Trophoblast cell (in vitro differentiated cells and primary cell): ENCODE results near the gene CSTA.

ENCODE experiments used
- DNase-seq, 2 donors: peaks; one replicate each; pipeline ENCODE4 v3.0.0-alpha.2; 2016
- H2AFZ ChIP-seq: 2 replicates; pipeline ENCODE4 v1.6.1; 2013; ENCODE audit warnings: low read length, moderate library complexity, mild to moderate bottlenecking; ENCODE audit not compliant: insufficient read depth, poor library complexity
- H2AK5ac ChIP-seq: 2 replicates; pipeline ENCODE4 v1.6.1; 2013; ENCODE audit warnings: mild to moderate bottlenecking, low read length
- H2BK120ac ChIP-seq: 2 replicates; pipeline ENCODE4 v1.6.1; 2013; ENCODE audit warnings: low read length, mild to moderate bottlenecking, moderate library complexity; ENCODE audit not compliant: insufficient read depth, poor library complexity
- H2BK12ac ChIP-seq: 2 replicates; pipeline ENCODE4 v1.6.1; 2013; ENCODE audit warnings: mild to moderate bottlenecking, low read length, moderate library complexity
- H2BK5ac ChIP-seq: 2 replicates; pipeline ENCODE4 v1.6.1; 2013; ENCODE audit warnings: low read length, low read depth, moderate library complexity, mild to moderate bottlenecking; ENCODE audit not compliant: poor library complexity
- H3K14ac ChIP-seq: 2 replicates; pipeline ENCODE4 v1.6.1; 2013; ENCODE audit warnings: mild to moderate bottlenecking, low read length
- H3K18ac ChIP-seq: 2 replicates; pipeline ENCODE4 v1.6.1; 2013; ENCODE audit warnings: mild to moderate bottlenecking, low read length
- H3K23ac ChIP-seq: 2 replicates; pipeline ENCODE4 v1.6.1; 2013; ENCODE audit warnings: low read length
- H3K27ac ChIP-seq: 2 replicates; pipeline ENCODE4 v1.5.1; 2013; ENCODE audit warnings: low read depth, mild to moderate bottlenecking, inconsistent platforms, low read length, moderate library complexity
- H3K27me3 ChIP-seq: 2 replicates; pipeline ENCODE4 v1.6.1; 2013; ENCODE audit warnings: inconsistent platforms, mild to moderate bottlenecking, low read length, moderate library complexity; ENCODE audit not compliant: insufficient read depth
- H3K36me3 ChIP-seq, 2 experiments: 1 replicate in 1 of 2; 2 replicates in 1 of 2; pipeline ENCODE4 v1.6.1; 2013; ENCODE audit warnings: low read length in 2 of 2, mild to moderate bottlenecking in 2 of 2, moderate library complexity in 1 of 2; ENCODE audit not compliant: insufficient read depth in 2 of 2, control insufficient read depth in 1 of 2
- H3K4ac ChIP-seq: 2 replicates; pipeline ENCODE4 v1.6.1; 2013; ENCODE audit warnings: low read depth, mild to moderate bottlenecking, low read length, moderate library complexity
- H3K4me1 ChIP-seq, 2 experiments: 1 replicate in 1 of 2; 2 replicates in 1 of 2; pipeline ENCODE4 v1.6.1; 2013; ENCODE audit warnings: low read length in 2 of 2, mild to moderate bottlenecking in 2 of 2, moderate library complexity in 1 of 2; ENCODE audit not compliant: insufficient read depth in 2 of 2, control insufficient read depth in 1 of 2
- H3K4me2 ChIP-seq: 2 replicates; pipeline ENCODE4 v1.6.1; 2013; ENCODE audit warnings: inconsistent platforms, mild to moderate bottlenecking, low read length, moderate library complexity
- H3K4me3 ChIP-seq: 2 replicates; pipeline ENCODE4 v1.5.1; 2013; ENCODE audit warnings: mild to moderate bottlenecking, low read depth, low read length, inconsistent platforms
- H3K79me1 ChIP-seq: one replicate; pipeline ENCODE4 v1.6.1; 2013; ENCODE audit warnings: low read length
- H3K79me2 ChIP-seq: 2 replicates; pipeline ENCODE4 v1.6.1; 2013; ENCODE audit warnings: low read length, mild to moderate bottlenecking; ENCODE audit not compliant: control insufficient read depth, insufficient read depth, poor library complexity
- H3K9ac ChIP-seq: 2 replicates; pipeline ENCODE4 v1.6.1; 2013; ENCODE audit warnings: mild to moderate bottlenecking, low read length
- H3K9me3 ChIP-seq: 2 replicates; pipeline ENCODE4 v1.6.1; 2013; ENCODE audit warnings: low read depth, mild to moderate bottlenecking, control low read depth, inconsistent platforms, low read length; ENCODE audit not compliant: insufficient read depth
- H4K12ac ChIP-seq: 2 replicates; pipeline ENCODE4 v1.6.1; 2013; ENCODE audit warnings: low read depth, mild to moderate bottlenecking, low read length, moderate library complexity
- H4K8ac ChIP-seq: 2 replicates; pipeline ENCODE4 v1.6.1; 2013; ENCODE audit warnings: low read depth, mild to moderate bottlenecking, low read length, moderate library complexity
- H4K91ac ChIP-seq: one replicate; pipeline ENCODE4 v1.6.1; 2013; ENCODE audit warnings: low read depth, mild to moderate bottlenecking, low read length, moderate library complexity
- WGBS: extraction: QIAGEN DNeasy Blood & Tissue Kit; methylation state at CpG from one replicate; pipeline ENCODE4 v1.1.7; 2013; ENCODE audit warnings: missing lambda C conversion rate; ENCODE audit not compliant: insufficient read length, insufficient coverage; ENCODE audit errors: extremely low coverage; 5-methylcytosine and 5-hydroxymethylcytosine counted together

CSTA gene

GRCh38 chr3:122332551-122332950 lies 7.5 kb downstream of the CSTA start:
- Histone ChIP-seq H3K9me3 (no peaks in the 10 kb centered on the region), H3K79me1 (no peaks in the 10 kb centered on the region), H3K79me2 (no peaks in the 10 kb centered on the region), H3K27me3 (peaks cover 2% of the 10 kb centered on the region), H2AK5ac (no peak overlapping the region), H3K18ac (no peak overlapping the region), H4K8ac (no peak overlapping the region), H4K91ac (no peak overlapping the region), H2BK120ac (no peak overlapping the region), H2BK12ac (no peak overlapping the region), H3K4me1 (no peaks in the 10 kb centered on the region), H3K36me3 (no peaks in the 10 kb centered on the region), H3K9ac (no peak overlapping the region), H3K4me2 (no peak overlapping the region), H3K14ac (no peak overlapping the region), H3K4ac (no peak overlapping the region), H3K27ac (no peak overlapping the region), H4K12ac (no peak overlapping the region), H3K4me3 (no peak overlapping the region), H2BK5ac (no peak overlapping the region), H2AFZ (no peak overlapping the region), H3K23ac (no peak overlapping the region)
- no peak for DNase-seq
- WGBS, result no CpG with 5 or more reads among the region's 8 CpGs

DNA sequence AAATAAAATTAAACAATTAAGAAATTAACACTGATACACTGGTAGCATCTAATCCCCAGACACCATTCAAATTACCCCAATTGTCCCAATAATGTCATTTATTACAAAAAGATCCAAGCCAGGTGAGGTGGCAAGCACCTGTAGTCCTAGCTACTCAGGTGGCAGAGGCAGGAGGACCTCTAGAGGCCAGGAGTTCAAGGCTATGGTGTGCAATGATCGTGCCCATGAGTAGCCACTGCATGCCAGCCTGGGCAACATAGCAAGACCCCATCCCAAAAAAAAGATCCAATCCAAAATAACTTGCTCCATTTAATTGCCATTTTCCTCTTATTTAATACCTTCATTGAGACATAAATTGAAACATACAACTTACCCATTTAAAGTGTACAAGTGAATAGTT lies 17.8 kb downstream of the CSTA start:
- Histone ChIP-seq H2BK12ac (no peak overlapping the region), H4K8ac (no peak overlapping the region), H3K27ac (no peak overlapping the region), H2AFZ (no peak overlapping the region), H3K23ac (no peak overlapping the region), H4K91ac (no peak overlapping the region), H3K18ac (no peak overlapping the region), H3K9me3 (no peaks in the 10 kb centered on the region), H3K4ac (no peak overlapping the region), H3K4me3 (no peak overlapping the region), H3K27me3 (no peaks in the 10 kb centered on the region), H2BK5ac (no peak overlapping the region), H4K12ac (no peak overlapping the region), H3K79me2 (no peaks in the 10 kb centered on the region), H3K79me1 (no peaks in the 10 kb centered on the region), H3K9ac (no peak overlapping the region), H3K4me2 (no peak overlapping the region), H2AK5ac (no peak overlapping the region), H3K36me3 (no peaks in the 10 kb centered on the region), H2BK120ac (no peak overlapping the region), H3K4me1 (no peaks in the 10 kb centered on the region), H3K14ac (no peak overlapping the region)
- no peak for DNase-seq
- WGBS, result no CpG with 5 or more reads among the region's 1 CpG

DNA sequence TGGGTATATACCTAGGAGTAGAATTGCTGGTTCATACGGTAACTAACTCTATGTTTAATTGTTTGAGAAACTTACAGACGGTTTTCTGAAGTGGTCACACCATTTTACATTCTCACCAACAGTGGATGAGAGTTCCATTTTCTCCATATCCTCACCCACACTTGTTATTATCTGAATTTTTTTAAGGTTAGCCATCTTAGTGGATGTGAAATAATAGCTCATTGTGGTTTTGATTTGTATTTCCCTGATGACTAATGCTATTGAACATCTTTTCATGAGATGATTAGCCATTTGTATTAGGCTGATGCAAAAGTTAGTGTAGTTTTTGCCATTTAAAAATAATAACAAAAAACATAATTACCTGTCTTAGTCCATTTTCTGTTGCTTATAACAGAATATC lies 18.6 kb downstream of the CSTA start:
- WGBS, result no CpG with 5 or more reads among the region's 2 CpGs
- no peaks in the 10 kb centered on the region for H3K4me1 ChIP-seq
- no peak overlapping the region for H3K4ac ChIP-seq
- no peak overlapping the region for H2BK5ac ChIP-seq
- no peak overlapping the region for H3K27ac ChIP-seq
- no peak overlapping the region for H2BK120ac ChIP-seq
- no peak overlapping the region for H2BK12ac ChIP-seq
- H4K8ac ChIP-seq, result no peak overlapping the region
- no peak overlapping the region for H2AK5ac ChIP-seq
- H4K91ac ChIP-seq, result no peak overlapping the region
- no peaks in the 10 kb centered on the region for H3K79me2 ChIP-seq
- no peaks in the 10 kb centered on the region for H3K79me1 ChIP-seq
- no peak for DNase-seq
- H3K23ac ChIP-seq, result no peak overlapping the region
- H2AFZ ChIP-seq, result no peak overlapping the region
- no peaks in the 10 kb centered on the region for H3K9me3 ChIP-seq
- no peak overlapping the region for H3K18ac ChIP-seq
- H4K12ac ChIP-seq, result no peak overlapping the region
- H3K4me2 ChIP-seq, result no peak overlapping the region
- H3K4me3 ChIP-seq, result no peak overlapping the region
- H3K27me3 ChIP-seq, result no peaks in the 10 kb centered on the region
- H3K14ac ChIP-seq, result no peak overlapping the region
- no peaks in the 10 kb centered on the region for H3K36me3 ChIP-seq
- no peak overlapping the region for H3K9ac ChIP-seq

DNA sequence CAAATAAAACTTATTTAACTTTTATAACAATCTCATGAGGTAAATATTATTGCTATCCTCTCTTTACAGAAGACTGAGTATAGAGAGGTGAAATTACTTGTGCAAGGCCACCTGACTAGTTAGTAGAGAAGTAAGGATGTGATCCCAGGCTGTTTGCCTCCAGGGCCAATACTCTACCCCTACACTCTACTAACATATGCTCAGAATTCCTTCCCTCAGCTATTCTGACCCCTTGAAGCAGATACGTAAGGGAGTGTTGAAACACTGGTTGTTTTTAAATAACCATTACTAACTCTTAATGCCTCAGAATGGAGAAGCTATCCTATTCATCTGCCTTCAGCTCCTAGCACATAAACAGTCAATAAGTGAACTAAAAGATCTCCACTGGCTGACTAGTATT lies 24.1 kb downstream of the CSTA start:
- Histone ChIP-seq H3K23ac (no peak overlapping the region), H2AFZ (no peak overlapping the region), H2BK120ac (no peak overlapping the region), H3K36me3 (no peaks in the 10 kb centered on the region), H3K4me2 (no peak overlapping the region), H3K27me3 (no peaks in the 10 kb centered on the region), H2AK5ac (no peak overlapping the region), H4K12ac (no peak overlapping the region), H3K27ac (no peak overlapping the region), H4K91ac (no peak overlapping the region), H2BK5ac (no peak overlapping the region), H3K79me1 (no peaks in the 10 kb centered on the region), H3K9ac (no peak overlapping the region), H2BK12ac (no peak overlapping the region), H3K4me1 (no peaks in the 10 kb centered on the region), H4K8ac (no peak overlapping the region), H3K4ac (no peak overlapping the region), H3K14ac (no peak overlapping the region), H3K4me3 (no peak overlapping the region), H3K18ac (no peak overlapping the region), H3K79me2 (no peaks in the 10 kb centered on the region), H3K9me3 (no peaks in the 10 kb centered on the region)
- WGBS, result no CpG with 5 or more reads among the region's 1 CpG
- peak; percentile 54 to 82 for DNase-seq
